Activated T-helper 9 cell treated with anti-CD3 and anti-CD28 coated beads, Interleukin-2, amount 50 U/mL, for 16 hours (primary cell): ENCODE data around the gene NYNRIN.
A peak's percentile ranks its signal among the peaks of the same experiment; 100 is the strongest.

Experiments
- DNase-seq: peaks from one replicate; pipeline ENCODE4 v3.0.0-alpha.2; 2020; ENCODE audit warnings: low read depth

NYNRIN gene

GRCh38 chr14:24415421-24416253 is 16.8 kb downstream of the NYNRIN start:
- no peak for DNase-seq

- DNase-seq, result no peak
Measured at GRCh38 chr14:24416254-24416931, 17.6 kb downstream of the NYNRIN start.

- no peak for DNase-seq
Measured at GRCh38 chr14:24416932-24417619, 18.3 kb downstream of the NYNRIN start.

GRCh38 chr14:24417832-24418491 is 19.2 kb downstream of the NYNRIN start:
- DNase-seq, result no peak

GRCh38 chr14:24418492-24418873 is 19.7 kb downstream of the NYNRIN start:
- no peak for DNase-seq

- DNase-seq, result no peak
Measured at GRCh38 chr14:24422261-24422660, 23.5 kb downstream of the NYNRIN start.

- DNase-seq, result no peak
Measured at GRCh38 chr14:24422694-24423601, 24.1 kb downstream of the NYNRIN start.

GRCh38 chr14:24425704-24426103 is 26.9 kb downstream of the NYNRIN start:
- DNase-seq, result no peak

GRCh38 chr14:24426150-24426911 is 27.5 kb downstream of the NYNRIN start:
- no peak for DNase-seq

GRCh38 chr14:24426912-24427536 is 28.2 kb downstream of the NYNRIN start:
- DNase-seq, result no peak

- DNase-seq, result no peak
Measured at GRCh38 chr14:24427537-24428508, 29.0 kb downstream of the NYNRIN start.

GRCh38 chr14:24428628-24429394 is 30.0 kb downstream of the NYNRIN start:
- no peak for DNase-seq

GRCh38 chr14:24429395-24430142 is 30.8 kb downstream of the NYNRIN start, which contains the start of the genes CBLN3 and KHNYN:
TSS of gene CBLN3 (minus strand) at chr14:24429668. CDS start at chr14:24429054, 614 bp downstream.
TSS of gene KHNYN (plus strand) at chr14:24429954. CDS start at chr14:24430731, 777 bp downstream.
- DNase-seq, result peak; percentile 82

GRCh38 chr14:24430143-24430681 is 31.4 kb downstream of the NYNRIN start:
- peak; percentile 35 for DNase-seq

GRCh38 chr14:24430682-24431568 is 32.1 kb downstream of the NYNRIN start:
- peak; percentile 48 for DNase-seq
